ENCODE results near the gene STK11IP.

Gene STK11IP

GRCh38 chr2:219636941-219637841 lies 39.5 kb downstream of the STK11IP start:
- Histone ChIP-seq H3K27me3 (no peaks in the 10 kb centered on the region), H3K9me3 (no peaks in the 10 kb centered on the region), H3K4me3 (ENCODE audit: low read depth, low read length) (no peak overlapping the region), H3K4me1 (no peaks in the 10 kb centered on the region), H3K36me3 (no peaks in the 10 kb centered on the region)
- no peak for DNase-seq
- TF ChIP-seq CTCF (IDR thresholded peaks at IDR 0.05; ENCODE audit: low read depth, low read length), result no peak

GRCh38 chr2:219637842-219638185 lies 40.2 kb downstream of the STK11IP start:
- H3K27me3 ChIP-seq, result no peaks in the 10 kb centered on the region
- H3K36me3 ChIP-seq, result no peaks in the 10 kb centered on the region
- no peak for TF ChIP-seq CTCF (IDR thresholded peaks at IDR 0.05; ENCODE audit: low read depth, low read length)
- H3K4me1 ChIP-seq, result no peaks in the 10 kb centered on the region; the same call in 1 of the 2 replicates
- no peak for DNase-seq
- no peaks in the 10 kb centered on the region for H3K9me3 ChIP-seq
- no peak overlapping the region for H3K4me3 ChIP-seq (ENCODE audit: low read depth, low read length)

- H3K4me3 ChIP-seq (ENCODE audit: low read depth, low read length), result no peak overlapping the region
- H3K9me3 ChIP-seq, result no peaks in the 10 kb centered on the region
- DNase-seq, result no peak
- no peaks in the 10 kb centered on the region for H3K27me3 ChIP-seq
- no peaks in the 10 kb centered on the region for H3K36me3 ChIP-seq
- peak; percentile 28; the same call in 1 of the 2 replicates for TF ChIP-seq CTCF (IDR thresholded peaks at IDR 0.05; ENCODE audit: low read depth, low read length)
- H3K4me1 ChIP-seq, result no peaks in the 10 kb centered on the region; the same call in 1 of the 2 replicates
Measured at GRCh38 chr2:219638217-219638947, 40.7 kb downstream of the STK11IP start.

- Histone ChIP-seq H3K4me3 (ENCODE audit: low read depth, low read length) (no peak overlapping the region), H3K4me1 (no peaks in the 10 kb centered on the region; the same call in 1 of the 2 replicates), H3K36me3 (no peaks in the 10 kb centered on the region), H3K27me3 (no peaks in the 10 kb centered on the region), H3K9me3 (no peaks in the 10 kb centered on the region)
- no peak for DNase-seq
- TF ChIP-seq CTCF (IDR thresholded peaks at IDR 0.05; ENCODE audit: low read depth, low read length), result no peak
Measured at GRCh38 chr2:219638948-219639755, 41.5 kb downstream of the STK11IP start.

- no peaks in the 10 kb centered on the region; the same call in 1 of the 2 replicates for H3K4me1 ChIP-seq
- no peaks in the 10 kb centered on the region for H3K27me3 ChIP-seq
- no peaks in the 10 kb centered on the region for H3K9me3 ChIP-seq
- H3K36me3 ChIP-seq, result no peaks in the 10 kb centered on the region
- DNase-seq, result no peak
- H3K4me3 ChIP-seq (ENCODE audit: low read depth, low read length), result no peak overlapping the region
- TF ChIP-seq CTCF (IDR thresholded peaks at IDR 0.05; ENCODE audit: low read depth, low read length), result no peak
Measured at GRCh38 chr2:219641390-219642068, 43.9 kb downstream of the STK11IP start.

All from BE2C (cell line).